Skin epidermis (tissue), 12 donors: Measurements from ENCODE around the gene LMBRD2.
A peak's percentile ranks its signal among the peaks of the same experiment; 100 is the strongest.

Experiments
- H3K27ac ChIP-seq, 21 experiments: fragments of 200-600 bp; sonication (generic) in 11 of 21; one replicate each; pipeline ENCODE4 v1.5.0; 2020; ENCODE audit warnings: mild to moderate bottlenecking in 3 of 21, inconsistent platforms in 2 of 21, moderate library complexity in 2 of 21
- H3K4me3 ChIP-seq, 7 experiments: fragments of 200-600 bp; sonication (generic) in 2 of 7; one replicate each; pipeline ENCODE4 v1.5.0; 2020; ENCODE audit warnings: inconsistent platforms in 2 of 7, mild to moderate bottlenecking in 2 of 7, moderate library complexity in 1 of 7

LMBRD2 gene

GRCh38 chr5:36128795-36129194, 22.9 kb downstream of the LMBRD2 start:
- H3K4me3 ChIP-seq: no peak overlapping the region

GRCh38 chr5:36125868-36126267, 25.8 kb downstream of the LMBRD2 start:
- no peak overlapping the region for H3K4me3 ChIP-seq
- no peak overlapping the region for H3K27ac ChIP-seq

More at GRCh38 chr5:36128795-36129194, 22.9 kb downstream of the LMBRD2 start:
- H3K27ac ChIP-seq: no peak overlapping the region

- H3K4me3 ChIP-seq: no peak overlapping the region
- no peak overlapping the region for H3K27ac ChIP-seq
Measured at GRCh38 chr5:36111238-36111637, 40.4 kb downstream of the LMBRD2 start.

GRCh38 chr5:36108758-36109460, 42.8 kb downstream of the LMBRD2 start:
- H3K4me3 ChIP-seq: no peak overlapping the region
- H3K27ac ChIP-seq: no peak overlapping the region

- no peak overlapping the region for H3K4me3 ChIP-seq
- H3K27ac ChIP-seq: no peak overlapping the region
Measured at GRCh38 chr5:36105819-36106218, 45.9 kb downstream of the LMBRD2 start.

- Histone ChIP-seq H3K27ac (no peak overlapping the region), H3K4me3 (no peak overlapping the region)
Measured at GRCh38 chr5:36099748-36100147, 51.9 kb downstream of the LMBRD2 start.

GRCh38 chr5:36096486-36096885, 55.2 kb downstream of the LMBRD2 start:
- no peak overlapping the region for H3K27ac ChIP-seq
- H3K4me3 ChIP-seq: no peak overlapping the region

GRCh38 chr5:36089989-36090388, 61.7 kb downstream of the LMBRD2 start:
- H3K4me3 ChIP-seq: no peak overlapping the region
- no peak overlapping the region for H3K27ac ChIP-seq

GRCh38 chr5:36079200-36079781, 72.4 kb downstream of the LMBRD2 start:
- no peak overlapping the region for H3K27ac ChIP-seq
- no peak overlapping the region for H3K4me3 ChIP-seq

- Histone ChIP-seq H3K27ac (no peak overlapping the region), H3K4me3 (no peak overlapping the region)
Measured at GRCh38 chr5:36078430-36078829, 73.3 kb downstream of the LMBRD2 start.

- Histone ChIP-seq H3K27ac (no peak overlapping the region), H3K4me3 (no peak overlapping the region)
Measured at GRCh38 chr5:36073595-36074216, 78.0 kb downstream of the LMBRD2 start.

GRCh38 chr5:36070687-36071571, 80.8 kb downstream of the LMBRD2 start:
- Histone ChIP-seq H3K4me3 (peak overlapping the region in 3 of 7 experiments; percentile 1 to 25 (median 2)), H3K27ac (no peak overlapping the region)

GRCh38 chr5:36068751-36069281, 82.9 kb downstream of the LMBRD2 start:
- Histone ChIP-seq H3K27ac (no peak overlapping the region), H3K4me3 (no peak overlapping the region)

GRCh38 chr5:36066540-36067210, 85.0 kb downstream of the LMBRD2 start, which contains the start of gene UGT3A2:
TSS of gene UGT3A2 (minus strand) at chr5:36066882. CDS start at chr5:36066789, 93 bp downstream.
- peak within 1 kb of the TSS in 1 of 21 experiments; percentile 21 for H3K27ac ChIP-seq
- H3K4me3 ChIP-seq: peak within 1 kb of the TSS in 2 of 7 experiments; percentile 13 to 37

- peak overlapping the region in 2 of 7 experiments; percentile 13 to 37 for H3K4me3 ChIP-seq
Measured at GRCh38 chr5:36066001-36066539, 85.6 kb downstream of the LMBRD2 start.

GRCh38 chr5:36060420-36060887, 91.2 kb downstream of the LMBRD2 start:
- H3K4me3 ChIP-seq: no peak overlapping the region
- peak overlapping the region in 1 of 21 experiments; percentile 65 for H3K27ac ChIP-seq

More at GRCh38 chr5:36066001-36066539, 85.6 kb downstream of the LMBRD2 start:
- peak overlapping the region in 1 of 21 experiments; percentile 21 for H3K27ac ChIP-seq

- Histone ChIP-seq H3K27ac (peak overlapping the region in 1 of 21 experiments; percentile 65), H3K4me3 (no peak overlapping the region)
Measured at GRCh38 chr5:36059571-36060419, 91.9 kb downstream of the LMBRD2 start.

GRCh38 chr5:36058776-36059175, 92.9 kb downstream of the LMBRD2 start:
- no peak overlapping the region for H3K4me3 ChIP-seq
- no peak overlapping the region for H3K27ac ChIP-seq
